ENCODE measurements around the gene CTRB1.
"Not testable (repeated sequence)": the region's sequence is repeated elsewhere in the genome, so short reads cannot be mapped to it uniquely, and the experiment has no call there.

Gene CTRB1

GRCh38 chr16:75237398-75238131 lies 18.8 kb downstream of the CTRB1 start:
- TF ChIP-seq CTCF (IDR thresholded peaks at IDR 0.05), result no peak
- Mint-ChIP-seq H3K27me3 (ENCODE audit: low read depth, poor library complexity) (no peaks in the 10 kb centered on the region), H3K27ac (peak overlapping the region; percentile 51), H3K4me1 (peaks cover 28% of the 10 kb centered on the region), H3K36me3 (ENCODE audit: low read depth) (peaks cover 32% of the 10 kb centered on the region), H3K9me3 (no peaks in the 10 kb centered on the region), H3K4me3 (no peak overlapping the region)
- no peak for DNase-seq

GRCh38 chr16:75238132-75238852 lies 19.5 kb downstream of the CTRB1 start:
- peaks cover 32% of the 10 kb centered on the region for H3K36me3 Mint-ChIP-seq (ENCODE audit: low read depth)
- no peaks in the 10 kb centered on the region for H3K27me3 Mint-ChIP-seq (ENCODE audit: low read depth, poor library complexity)
- no peak for DNase-seq

GRCh38 chr16:75238853-75239541 lies 20.2 kb downstream of the CTRB1 start:
- Mint-ChIP-seq H3K27ac (peak overlapping the region; percentile 75), H3K9me3 (no peaks in the 10 kb centered on the region), H3K4me3 (no peak overlapping the region), H3K36me3 (ENCODE audit: low read depth) (peaks cover 33% of the 10 kb centered on the region), H3K27me3 (ENCODE audit: low read depth, poor library complexity) (no peaks in the 10 kb centered on the region), H3K4me1 (peaks cover 39% of the 10 kb centered on the region)
- no peak for DNase-seq
- TF ChIP-seq CTCF (IDR thresholded peaks at IDR 0.05), result no peak

More at GRCh38 chr16:75238132-75238852, 19.5 kb downstream of the CTRB1 start:
- Mint-ChIP-seq H3K27ac (peak overlapping the region; percentile 36), H3K4me1 (peaks cover 35% of the 10 kb centered on the region), H3K4me3 (no peak overlapping the region), H3K9me3 (no peaks in the 10 kb centered on the region)
- TF ChIP-seq CTCF (IDR thresholded peaks at IDR 0.05), result no peak

- H3K4me1 Mint-ChIP-seq, result peaks cover 44% of the 10 kb centered on the region
- DNase-seq, result no peak
- no peak for TF ChIP-seq CTCF (IDR thresholded peaks at IDR 0.05)
- H3K27me3 Mint-ChIP-seq (ENCODE audit: low read depth, poor library complexity), result no peaks in the 10 kb centered on the region
- peaks cover 33% of the 10 kb centered on the region for H3K36me3 Mint-ChIP-seq (ENCODE audit: low read depth)
- H3K9me3 Mint-ChIP-seq, result no peaks in the 10 kb centered on the region
- H3K4me3 Mint-ChIP-seq, result no peak overlapping the region
- H3K27ac Mint-ChIP-seq, result peak overlapping the region; percentile 93
Observed at GRCh38 chr16:75239542-75240122, 20.8 kb downstream of the CTRB1 start.

- DNase-seq; H3K4me3 Mint-ChIP-seq; H3K27me3 Mint-ChIP-seq (ENCODE audit: low read depth, poor library complexity); H3K9me3 Mint-ChIP-seq: not testable (repeated sequence)
- H3K4me1 Mint-ChIP-seq, result peaks cover 52% of the 10 kb centered on the region
- H3K27ac Mint-ChIP-seq, result peak overlapping the region; percentile 74
- peaks cover 33% of the 10 kb centered on the region for H3K36me3 Mint-ChIP-seq (ENCODE audit: low read depth)
Observed at GRCh38 chr16:75240633-75241032, 21.8 kb downstream of the CTRB1 start.

GRCh38 chr16:75241412-75241811 lies 22.6 kb downstream of the CTRB1 start:
- DNase-seq, result no peak
- H3K27me3 Mint-ChIP-seq (ENCODE audit: low read depth, poor library complexity), result no peaks in the 10 kb centered on the region
- H3K27ac Mint-ChIP-seq, result no peak overlapping the region
- TF ChIP-seq CTCF (IDR thresholded peaks at IDR 0.05), result no peak
- H3K36me3 Mint-ChIP-seq (ENCODE audit: low read depth), result peaks cover 28% of the 10 kb centered on the region
- peaks cover 60% of the 10 kb centered on the region for H3K4me1 Mint-ChIP-seq
- H3K9me3 Mint-ChIP-seq, result no peaks in the 10 kb centered on the region
- H3K4me3 Mint-ChIP-seq, result no peak overlapping the region
